ENCODE results near the gene PRDM16. TPM values are rescaled to one million over a fixed set of nuclear protein-coding genes. Genes with fewer than 3 reads are reported as not detected.

The PRDM16 gene
- total RNA-seq, 1 experiment from 2014 or later, result 0.17 TPM

- Mint-ChIP-seq H3K4me3 (no peak overlapping the region), H3K4me1 (no peaks in the 10 kb centered on the region), H3K27me3 (ENCODE audit: low read depth) (peaks cover 3% of the 10 kb centered on the region), H3K27ac (no peak overlapping the region), H3K36me3 (ENCODE audit: insufficient read depth in 1 of 3, low read depth in 3 of 3) (no peaks in the 10 kb centered on the region), H3K9me3 (no peaks in the 10 kb centered on the region; a peak in 2 of 5 replicates)
- H3K27me3 ChIP-seq (ENCODE audit: insufficient read depth, low read length), result no peaks in the 10 kb centered on the region
- no CpG with 5 or more reads among the region's 10 CpGs for WGBS (ENCODE audit: extremely low coverage, insufficient read length, low lambda C conversion rate)
- no peak overlapping the region for H3K23ac ChIP-seq (ENCODE audit: insufficient read length, low read depth, low read length)
- no peak overlapping the region for H3K14ac ChIP-seq (ENCODE audit: insufficient read depth, low read length)
- H3T11ph ChIP-seq (ENCODE audit: low read length), result no peak overlapping the region
- H3K9me3 ChIP-seq (ENCODE audit: control insufficient read depth, low read depth, low read length), result no peaks in the 10 kb centered on the region
- H3K23me2 ChIP-seq (ENCODE audit: insufficient read length, low read depth, low read length, poor library complexity, severe bottlenecking), result no peaks in the 10 kb centered on the region
- no peak overlapping the region for H3K4me2 ChIP-seq (ENCODE audit: insufficient read depth, insufficient read length, low read length)
- H3K27ac ChIP-seq (ENCODE audit: insufficient read length, low read depth, low read length), result no peak overlapping the region
- no peak overlapping the region for H4K91ac ChIP-seq (ENCODE audit: insufficient read length, low read depth, low read length)
- no peak overlapping the region for H3K9ac ChIP-seq (ENCODE audit: extremely low read depth, insufficient read length, low read length)
- H3K4me1 ChIP-seq (ENCODE audit: insufficient read depth, low read length), result no peaks in the 10 kb centered on the region
- no peak overlapping the region for H3K56ac ChIP-seq (ENCODE audit: insufficient read length, low read depth, low read length)
- no peak overlapping the region for H2BK5ac ChIP-seq (ENCODE audit: insufficient read length, low read length)
- H2AFZ ChIP-seq (ENCODE audit: low read length), result no peak overlapping the region
- no peak overlapping the region for H3K18ac ChIP-seq (ENCODE audit: insufficient read length, low read depth, low read length)
- DNase-seq, result no peak
- TF ChIP-seq CTCF (conservative IDR thresholded peaks at IDR 0.05), result no peak
- no peak overlapping the region for H2BK12ac ChIP-seq (ENCODE audit: insufficient read length, low read depth, low read length)
- no peaks in the 10 kb centered on the region for H3K79me1 ChIP-seq (ENCODE audit: insufficient read depth, low read depth, low read length, poor library complexity, severe bottlenecking)
- no peak overlapping the region for H2BK20ac ChIP-seq (ENCODE audit: low read depth, low read length, poor library complexity, severe bottlenecking)
- no peak overlapping the region for H3K4ac ChIP-seq (ENCODE audit: low read depth, low read length)
- H4K20me1 ChIP-seq (ENCODE audit: control insufficient read depth, insufficient read depth, insufficient read length), result no peaks in the 10 kb centered on the region
- no peak overlapping the region for H2AK5ac ChIP-seq (ENCODE audit: insufficient read length, low read length)
- no peak overlapping the region for H2BK15ac ChIP-seq (ENCODE audit: low read depth, low read length)
- no peaks in the 10 kb centered on the region for H3K79me2 ChIP-seq (ENCODE audit: insufficient read depth, low read length)
- no peak overlapping the region for H4K5ac ChIP-seq (ENCODE audit: insufficient read length, low read depth, low read length)
- no peak overlapping the region for H2BK120ac ChIP-seq (ENCODE audit: low read depth, low read length, poor library complexity, severe bottlenecking)
- no peak overlapping the region for H4K8ac ChIP-seq (replicated peaks; ENCODE audit: insufficient read length, low read depth, low read length)
Observed at GRCh38 chr1:3381901-3382300, 312.9 kb downstream of the PRDM16 start.

Measured in H9 (cell line).